HL-60 (cell line): ENCODE data around the gene ARMH1.

Experiments used
- DNase-seq, 2 experiments: peaks; one replicate each; pipeline ENCODE4 v3.0.0-alpha.2; 2010 to 2020; ENCODE audit warnings: low read depth in 1 of 2, low spot score in 1 of 2
- H3K27ac ChIP-seq: fragments of 250-450 bp; sonication (Bioruptor Pico); replicated peaks from 2 replicates; pipeline ENCODE4 v1.5.1; 2020; ENCODE audit warnings: mild to moderate bottlenecking, moderate library complexity
- H3K27me3 ChIP-seq: fragments of 250-450 bp; sonication (Bioruptor Pico); 2 replicates; pipeline ENCODE4 v1.5.1; 2021; ENCODE audit warnings: mild to moderate bottlenecking, moderate library complexity; ENCODE audit not compliant: insufficient read depth, poor library complexity, severe bottlenecking
- H3K4me3 ChIP-seq: replicated peaks from 2 replicates; pipeline ENCODE4 v1.5.1; 2011; ENCODE audit warnings: mild to moderate bottlenecking, control low read depth, low read length; ENCODE audit not compliant: insufficient read depth
- GABPA ChIP-seq: IDR thresholded peaks from 2 replicates; pipeline ENCODE4 v1.6.1; 2012; ENCODE audit warnings: low read depth
- POLR2AphosphoS5 ChIP-seq: IDR thresholded peaks from 2 replicates; pipeline ENCODE4 v1.6.1; 2012; ENCODE audit warnings: low read depth
- SPI1 ChIP-seq: IDR thresholded peaks from 2 replicates; pipeline ENCODE4 v1.6.1; 2012; ENCODE audit warnings: low read depth, mild to moderate bottlenecking, borderline replicate concordance
- TF ChIP-seq, protein P1 (sequence below): IDR thresholded peaks from one replicate; pipeline ENCODE4 v1.5.1; 2011; ENCODE audit warnings: low read length, control low read depth, inconsistent platforms; ENCODE audit not compliant: insufficient read depth
- TF ChIP-seq, protein P2 (sequence below): IDR thresholded peaks from 2 replicates; pipeline ENCODE4 v1.6.1; 2012; ENCODE audit warnings: low read depth; ENCODE audit not compliant: insufficient replicate concordance

ARMH1 gene

GRCh38 chr1:44655609-44656008 lies 18.9 kb upstream of the ARMH1 start:
- Histone ChIP-seq H3K27me3 (no peaks in the 10 kb centered on the region), H3K27ac (no peak overlapping the region), H3K4me3 (no peak overlapping the region)
- DNase-seq = peak in 1 of 2 experiments; percentile 29
- TF ChIP-seq GABPA = no peak
- TF ChIP-seq, protein P1, sequence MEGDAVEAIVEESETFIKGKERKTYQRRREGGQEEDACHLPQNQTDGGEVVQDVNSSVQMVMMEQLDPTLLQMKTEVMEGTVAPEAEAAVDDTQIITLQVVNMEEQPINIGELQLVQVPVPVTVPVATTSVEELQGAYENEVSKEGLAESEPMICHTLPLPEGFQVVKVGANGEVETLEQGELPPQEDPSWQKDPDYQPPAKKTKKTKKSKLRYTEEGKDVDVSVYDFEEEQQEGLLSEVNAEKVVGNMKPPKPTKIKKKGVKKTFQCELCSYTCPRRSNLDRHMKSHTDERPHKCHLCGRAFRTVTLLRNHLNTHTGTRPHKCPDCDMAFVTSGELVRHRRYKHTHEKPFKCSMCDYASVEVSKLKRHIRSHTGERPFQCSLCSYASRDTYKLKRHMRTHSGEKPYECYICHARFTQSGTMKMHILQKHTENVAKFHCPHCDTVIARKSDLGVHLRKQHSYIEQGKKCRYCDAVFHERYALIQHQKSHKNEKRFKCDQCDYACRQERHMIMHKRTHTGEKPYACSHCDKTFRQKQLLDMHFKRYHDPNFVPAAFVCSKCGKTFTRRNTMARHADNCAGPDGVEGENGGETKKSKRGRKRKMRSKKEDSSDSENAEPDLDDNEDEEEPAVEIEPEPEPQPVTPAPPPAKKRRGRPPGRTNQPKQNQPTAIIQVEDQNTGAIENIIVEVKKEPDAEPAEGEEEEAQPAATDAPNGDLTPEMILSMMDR = peak; percentile 97

DNA sequence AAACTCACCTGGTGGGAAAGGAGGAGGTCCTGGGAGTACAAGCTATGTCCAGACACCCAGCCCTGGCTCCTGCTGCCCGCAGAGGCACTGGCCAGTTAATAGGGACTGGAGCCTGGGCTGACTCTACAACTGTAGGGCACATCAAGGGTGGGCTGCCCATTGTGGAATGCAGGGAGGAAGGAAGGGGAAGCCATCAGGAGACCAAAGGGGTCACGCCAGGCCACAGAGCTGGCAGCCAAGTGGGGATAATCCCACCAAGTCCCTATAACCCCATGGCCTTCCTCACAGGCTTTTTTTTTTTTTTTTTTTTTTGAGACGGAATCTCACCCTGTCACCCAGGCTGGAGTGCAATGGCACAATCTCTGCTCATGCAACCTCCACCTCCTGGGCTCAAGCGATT lies 14.9 kb upstream of the ARMH1 start:
- Histone ChIP-seq H3K27ac (no peak overlapping the region), H3K27me3 (no peaks in the 10 kb centered on the region), H3K4me3 (no peak overlapping the region)
- no peak for TF ChIP-seq POLR2AphosphoS5
- TF ChIP-seq, protein P2, sequence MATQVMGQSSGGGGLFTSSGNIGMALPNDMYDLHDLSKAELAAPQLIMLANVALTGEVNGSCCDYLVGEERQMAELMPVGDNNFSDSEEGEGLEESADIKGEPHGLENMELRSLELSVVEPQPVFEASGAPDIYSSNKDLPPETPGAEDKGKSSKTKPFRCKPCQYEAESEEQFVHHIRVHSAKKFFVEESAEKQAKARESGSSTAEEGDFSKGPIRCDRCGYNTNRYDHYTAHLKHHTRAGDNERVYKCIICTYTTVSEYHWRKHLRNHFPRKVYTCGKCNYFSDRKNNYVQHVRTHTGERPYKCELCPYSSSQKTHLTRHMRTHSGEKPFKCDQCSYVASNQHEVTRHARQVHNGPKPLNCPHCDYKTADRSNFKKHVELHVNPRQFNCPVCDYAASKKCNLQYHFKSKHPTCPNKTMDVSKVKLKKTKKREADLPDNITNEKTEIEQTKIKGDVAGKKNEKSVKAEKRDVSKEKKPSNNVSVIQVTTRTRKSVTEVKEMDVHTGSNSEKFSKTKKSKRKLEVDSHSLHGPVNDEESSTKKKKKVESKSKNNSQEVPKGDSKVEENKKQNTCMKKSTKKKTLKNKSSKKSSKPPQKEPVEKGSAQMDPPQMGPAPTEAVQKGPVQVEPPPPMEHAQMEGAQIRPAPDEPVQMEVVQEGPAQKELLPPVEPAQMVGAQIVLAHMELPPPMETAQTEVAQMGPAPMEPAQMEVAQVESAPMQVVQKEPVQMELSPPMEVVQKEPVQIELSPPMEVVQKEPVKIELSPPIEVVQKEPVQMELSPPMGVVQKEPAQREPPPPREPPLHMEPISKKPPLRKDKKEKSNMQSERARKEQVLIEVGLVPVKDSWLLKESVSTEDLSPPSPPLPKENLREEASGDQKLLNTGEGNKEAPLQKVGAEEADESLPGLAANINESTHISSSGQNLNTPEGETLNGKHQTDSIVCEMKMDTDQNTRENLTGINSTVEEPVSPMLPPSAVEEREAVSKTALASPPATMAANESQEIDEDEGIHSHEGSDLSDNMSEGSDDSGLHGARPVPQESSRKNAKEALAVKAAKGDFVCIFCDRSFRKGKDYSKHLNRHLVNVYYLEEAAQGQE = no peak
- no peak for DNase-seq

DNA sequence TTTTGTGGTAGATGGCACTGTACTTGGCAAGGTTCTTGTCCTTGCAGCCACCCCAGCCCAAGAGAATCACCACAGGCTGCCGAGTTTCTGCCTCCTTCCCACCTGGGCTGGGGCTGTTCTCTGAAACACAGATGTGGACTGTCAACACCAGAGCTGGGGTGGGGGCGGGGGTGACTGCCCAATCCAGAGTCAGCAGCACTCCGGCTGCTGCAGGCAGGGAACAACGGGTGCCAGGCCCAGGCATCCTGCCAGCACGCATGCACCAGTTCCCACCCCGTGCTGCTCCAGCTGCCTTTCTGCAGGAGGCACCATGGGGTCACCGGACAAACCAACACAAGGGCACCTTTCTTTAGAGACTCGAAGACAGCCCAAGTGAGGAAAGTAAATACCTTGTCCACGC lies 14.3 kb upstream of the ARMH1 start:
- Histone ChIP-seq H3K27me3 (no peaks in the 10 kb centered on the region), H3K4me3 (no peak overlapping the region), H3K27ac (no peak overlapping the region)
- DNase-seq = no peak
- TF ChIP-seq, protein P2 = no peak
- TF ChIP-seq GABPA (no peak), POLR2AphosphoS5 (no peak)

DNA sequence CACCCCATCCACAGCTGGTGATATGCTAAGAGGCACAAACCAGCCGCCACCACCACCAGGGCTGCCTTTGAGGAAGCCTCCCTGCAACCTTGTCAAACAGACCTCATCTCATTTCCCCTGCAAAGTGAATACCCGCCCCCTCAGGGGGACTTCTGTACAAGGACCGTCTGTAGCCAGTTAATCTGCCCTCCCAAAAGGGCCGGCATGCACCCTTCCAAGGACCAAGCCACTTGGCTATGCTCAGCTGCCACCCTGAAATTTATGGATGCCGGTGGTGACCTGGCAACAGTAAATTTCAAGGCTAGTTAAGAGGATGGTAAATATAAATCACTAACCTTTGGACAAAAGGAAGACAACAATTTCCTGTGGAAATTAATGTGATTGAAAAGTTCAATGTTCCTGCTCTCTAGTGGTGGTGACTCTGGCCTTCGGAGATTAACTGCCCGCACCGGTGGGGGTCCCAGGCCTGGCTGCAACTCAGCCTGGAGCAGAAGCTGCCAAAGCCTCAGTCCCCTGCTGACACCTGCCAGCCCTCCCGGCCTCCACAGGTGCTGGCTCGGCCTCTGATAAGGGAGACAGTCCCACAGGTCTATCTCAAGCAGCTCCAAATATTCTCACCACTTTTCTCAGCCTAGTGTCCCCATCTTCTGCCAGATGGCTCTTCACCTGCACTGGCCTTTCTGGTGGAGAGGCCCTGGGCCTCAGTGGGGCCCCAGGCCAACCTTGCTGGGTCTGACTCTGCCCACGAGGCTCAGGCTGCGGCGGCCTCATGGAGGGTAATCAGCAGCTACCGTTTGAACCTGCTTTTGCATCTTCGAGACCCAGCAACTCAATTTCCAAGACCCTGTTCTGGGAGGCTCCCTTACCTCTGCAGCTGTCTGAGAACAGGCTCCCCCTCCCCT lies 12.5 kb upstream of the ARMH1 start:
- Histone ChIP-seq H3K27ac (no peak overlapping the region), H3K27me3 (no peaks in the 10 kb centered on the region), H3K4me3 (no peak overlapping the region)
- DNase-seq = no peak
- no peak for TF ChIP-seq POLR2AphosphoS5
- no peak for TF ChIP-seq GABPA
- TF ChIP-seq SPI1 = no peak
- TF ChIP-seq, protein P2 = no peak
- TF ChIP-seq, protein P1 = no peak
